Measurements from ENCODE around the gene SLBP.

SLBP gene

DNA sequence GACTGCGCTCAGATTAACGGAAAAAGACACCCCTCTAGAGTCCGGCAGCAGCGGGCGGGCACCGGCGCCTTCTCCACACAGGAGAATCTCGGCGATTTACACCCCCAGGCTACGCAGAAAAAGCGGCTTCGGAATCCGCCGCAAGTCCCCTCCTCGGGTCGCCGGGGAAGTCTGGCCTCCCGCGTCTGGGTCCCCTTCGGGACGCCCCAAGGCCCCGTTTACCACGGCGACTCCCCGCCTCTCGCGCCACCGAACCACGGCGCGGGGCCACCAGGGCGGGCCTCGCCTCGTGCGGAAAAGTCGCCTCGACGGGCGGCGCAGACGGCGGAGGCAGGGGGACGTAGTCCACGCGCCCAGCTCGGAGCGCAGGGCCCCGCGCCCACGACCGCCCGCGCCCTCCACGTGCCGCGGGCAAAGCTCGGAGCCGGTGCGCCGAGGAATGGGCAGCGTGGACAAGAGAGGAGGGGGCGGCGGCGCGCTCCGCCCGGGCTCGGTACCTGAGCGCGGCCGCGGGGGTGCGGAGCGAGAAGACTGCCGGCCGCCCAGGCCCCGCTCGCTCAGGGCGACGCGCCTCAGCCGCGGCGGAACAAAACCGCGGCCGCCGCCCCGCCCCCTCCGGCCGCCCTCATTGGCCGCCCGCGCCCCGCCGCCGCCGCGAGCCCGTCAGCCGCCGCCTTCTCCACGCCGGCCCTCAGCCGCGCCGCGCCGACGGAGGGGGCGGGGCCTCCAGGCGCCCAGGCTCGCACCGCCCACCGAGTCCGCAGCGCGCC is 28.2 kb downstream of the SLBP start, which contains the start of gene FAM53A:
FAM53A (minus strand) TSS at position 578 of the 770 bp plus-strand sequence. CDS start 15,572 bp downstream, outside the sequence.
- POLR2A ChIA-PET (ENCODE audit: low non-redundant PET): no interaction called here
- CTCF ChIA-PET: interaction anchor here (0.6 kb wide), 1 partner anchor 512 kb away, joined by 3 read pairs; no protein-coding TSS in a partner anchor
- TF ChIP-seq, protein P1, sequence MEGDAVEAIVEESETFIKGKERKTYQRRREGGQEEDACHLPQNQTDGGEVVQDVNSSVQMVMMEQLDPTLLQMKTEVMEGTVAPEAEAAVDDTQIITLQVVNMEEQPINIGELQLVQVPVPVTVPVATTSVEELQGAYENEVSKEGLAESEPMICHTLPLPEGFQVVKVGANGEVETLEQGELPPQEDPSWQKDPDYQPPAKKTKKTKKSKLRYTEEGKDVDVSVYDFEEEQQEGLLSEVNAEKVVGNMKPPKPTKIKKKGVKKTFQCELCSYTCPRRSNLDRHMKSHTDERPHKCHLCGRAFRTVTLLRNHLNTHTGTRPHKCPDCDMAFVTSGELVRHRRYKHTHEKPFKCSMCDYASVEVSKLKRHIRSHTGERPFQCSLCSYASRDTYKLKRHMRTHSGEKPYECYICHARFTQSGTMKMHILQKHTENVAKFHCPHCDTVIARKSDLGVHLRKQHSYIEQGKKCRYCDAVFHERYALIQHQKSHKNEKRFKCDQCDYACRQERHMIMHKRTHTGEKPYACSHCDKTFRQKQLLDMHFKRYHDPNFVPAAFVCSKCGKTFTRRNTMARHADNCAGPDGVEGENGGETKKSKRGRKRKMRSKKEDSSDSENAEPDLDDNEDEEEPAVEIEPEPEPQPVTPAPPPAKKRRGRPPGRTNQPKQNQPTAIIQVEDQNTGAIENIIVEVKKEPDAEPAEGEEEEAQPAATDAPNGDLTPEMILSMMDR (conservative IDR thresholded peaks at IDR 0.05; ENCODE audit: low read depth): no peak
- peak within 1 kb of the TSS; percentile 90 for H3K27ac ChIP-seq
- DNase-seq (ENCODE audit: low spot score): peak; percentile 78

DNA sequence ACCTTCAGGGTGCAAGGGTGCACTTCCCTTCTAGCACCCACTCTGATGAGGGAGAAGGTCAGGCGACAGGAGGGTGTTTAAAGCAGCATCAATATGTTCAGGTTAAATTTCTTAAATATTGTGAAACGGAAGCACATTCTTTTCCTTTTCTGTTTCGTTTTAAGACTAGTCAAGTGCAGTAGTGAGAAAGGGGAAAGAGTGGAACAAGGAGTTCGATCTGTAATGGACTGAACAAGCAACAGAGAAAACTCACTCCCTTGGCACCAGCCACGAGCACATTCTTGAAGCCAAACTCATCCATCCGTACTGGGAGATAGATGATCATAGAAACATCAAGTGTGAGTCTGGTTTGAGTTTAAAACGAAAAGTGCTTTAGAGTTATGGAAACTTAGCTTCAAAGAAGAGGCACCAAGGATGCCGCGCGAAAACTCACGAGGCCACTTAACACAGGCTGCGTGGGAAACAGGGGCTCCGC is 28.8 kb downstream of the SLBP start:
- ChIA-PET CTCF (interaction anchor here (0.6 kb wide), 2 partner anchors 89 to 353 kb away, joined by 4 to 6 read pairs; no protein-coding TSS in a partner anchor), POLR2A (ENCODE audit: low non-redundant PET) (no interaction called here)
- TF ChIP-seq, protein P1 (conservative IDR thresholded peaks at IDR 0.05; ENCODE audit: low read depth): no peak
- peak overlapping the region; percentile 90 for H3K27ac ChIP-seq
- peak; percentile 30 for DNase-seq (ENCODE audit: low spot score)

DNA sequence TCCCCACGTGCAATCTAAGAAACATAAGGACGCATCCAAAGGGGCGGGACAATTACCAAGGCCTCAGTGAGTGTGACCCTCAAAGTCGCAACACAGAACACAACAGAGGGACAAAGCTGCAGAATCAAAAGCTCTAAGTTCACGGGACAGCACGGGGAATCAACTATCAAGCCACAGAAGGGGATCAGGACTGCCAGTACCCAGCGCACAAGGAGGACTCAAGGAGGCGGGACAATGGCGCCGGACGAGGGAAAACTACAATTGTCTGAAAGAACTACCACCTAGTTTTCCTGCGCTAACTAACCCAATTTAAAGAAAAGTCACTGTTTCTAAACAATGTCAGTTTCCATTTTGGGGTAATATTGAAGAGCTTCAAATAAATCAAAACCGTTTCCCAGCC is 29.3 kb downstream of the SLBP start:
- DNase-seq (ENCODE audit: low spot score): no peak
- H3K27ac ChIP-seq: peak overlapping the region; percentile 90
- POLR2A ChIA-PET (ENCODE audit: low non-redundant PET): no interaction called here
- TF ChIP-seq, protein P1 (conservative IDR thresholded peaks at IDR 0.05; ENCODE audit: low read depth): no peak
- CTCF ChIA-PET: interaction anchor here (0.6 kb wide), 2 partner anchors 90 to 353 kb away, joined by 4 to 6 read pairs; no protein-coding TSS in a partner anchor

DNA sequence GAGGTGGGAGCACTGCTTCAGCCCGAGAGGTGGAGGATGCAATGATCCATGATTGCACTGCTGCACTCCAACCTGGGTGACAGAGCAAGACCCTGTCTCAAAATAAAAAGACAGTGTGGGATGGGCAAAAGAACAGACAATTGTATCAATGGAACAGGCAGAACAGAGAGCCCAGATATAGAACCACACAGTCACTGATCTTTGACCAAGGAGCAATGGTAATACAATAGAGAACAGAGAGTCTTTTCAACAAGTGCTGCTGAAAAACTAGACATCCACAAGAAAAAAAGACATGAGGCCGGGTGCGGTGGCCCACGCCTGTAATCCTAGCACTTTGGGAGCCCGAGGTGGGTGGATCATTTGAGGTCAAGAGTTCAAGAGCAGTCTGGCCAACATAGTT is 33.9 kb downstream of the SLBP start:
- TF ChIP-seq, protein P1 (conservative IDR thresholded peaks at IDR 0.05; ENCODE audit: low read depth): no peak
- no peak overlapping the region for H3K27ac ChIP-seq
- DNase-seq (ENCODE audit: low spot score): no peak
- POLR2A ChIA-PET (ENCODE audit: low non-redundant PET): no interaction called here
- CTCF ChIA-PET: no interaction called here

DNA sequence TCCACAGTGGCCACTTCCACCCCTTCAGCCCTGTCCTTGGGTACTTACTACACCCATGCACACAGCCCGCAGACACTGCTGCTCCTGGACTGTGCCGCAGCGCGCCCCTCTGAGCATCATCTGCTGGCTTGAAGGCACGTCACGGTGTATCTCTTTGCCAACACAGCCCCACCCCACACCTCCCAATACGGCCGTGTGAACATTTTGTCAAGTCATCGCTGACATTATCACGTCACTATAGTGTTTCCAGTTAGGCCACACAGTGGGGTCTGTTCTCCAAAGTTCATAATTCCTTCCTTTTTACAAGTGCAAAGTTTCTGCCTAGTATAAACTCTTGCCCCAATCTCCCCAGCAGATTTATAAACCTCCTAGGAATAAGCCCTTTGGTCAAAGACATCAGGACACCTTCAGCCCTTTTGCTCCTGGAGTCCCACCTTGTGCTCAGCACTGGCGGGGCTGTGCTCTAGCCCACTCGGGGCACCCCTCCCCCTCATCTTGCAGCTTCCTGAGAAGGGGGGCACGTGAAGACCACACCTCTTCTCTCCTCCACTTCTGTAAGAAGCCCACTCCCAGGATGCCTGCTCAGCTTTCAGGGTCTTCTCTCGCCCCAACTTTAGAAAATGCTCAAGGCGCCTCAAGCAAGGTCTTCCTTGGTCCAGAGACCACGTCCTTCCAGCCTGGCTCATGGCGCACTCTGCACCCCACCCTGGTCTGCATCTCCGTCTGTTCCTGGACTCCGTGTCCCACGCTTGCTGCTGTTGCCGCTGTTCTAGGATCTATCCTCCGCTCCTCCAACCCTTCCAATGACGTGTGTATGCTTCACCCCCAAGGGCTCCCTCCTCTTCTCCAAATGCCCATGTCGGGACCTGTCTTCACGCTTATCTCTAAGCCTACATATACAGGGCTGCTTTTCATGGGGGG is 35.3 kb downstream of the SLBP start:
- ChIA-PET CTCF (no interaction called here), POLR2A (ENCODE audit: low non-redundant PET) (no interaction called here)
- H3K27ac ChIP-seq: peak overlapping the region; percentile 20; the same call in 1 of the 2 replicates
- no peak for DNase-seq (ENCODE audit: low spot score)
- TF ChIP-seq, protein P1 (conservative IDR thresholded peaks at IDR 0.05; ENCODE audit: low read depth): no peak

DNA sequence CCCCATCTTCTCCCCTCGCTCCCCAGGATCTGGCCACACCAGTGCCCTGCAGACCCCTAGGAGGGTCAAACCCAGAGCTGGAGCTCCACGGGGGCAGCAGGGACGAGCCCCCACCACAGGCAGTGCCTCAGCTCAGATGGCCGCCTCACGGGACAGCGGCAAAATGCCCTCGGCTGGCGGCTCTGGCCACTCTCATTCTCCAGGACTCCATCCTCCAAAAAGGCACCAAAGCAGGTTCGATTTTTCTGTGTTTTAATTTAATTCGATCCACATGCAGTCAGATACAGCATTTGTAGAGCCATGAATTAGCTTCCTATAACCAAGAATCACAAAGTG is 36.3 kb downstream of the SLBP start:
- CTCF ChIA-PET: no interaction called here
- H3K27ac ChIP-seq: no peak overlapping the region; the same call in 1 of the 2 replicates
- no peak for DNase-seq (ENCODE audit: low spot score)
- TF ChIP-seq, protein P1 (conservative IDR thresholded peaks at IDR 0.05; ENCODE audit: low read depth): no peak
- POLR2A ChIA-PET (ENCODE audit: low non-redundant PET): no interaction called here

All from RWPE1 (cell line).